PFSK-1 (cell line): ENCODE data around the gene NCAPH2.

ENCODE experiments used
- FOXP2 ChIP-seq: optimal IDR thresholded peaks from 2 replicates; pipeline ENCODE3; 2011; ENCODE audit warnings: borderline replicate concordance, control low read depth, inconsistent platforms; ENCODE audit not compliant: insufficient read depth; ENCODE audit errors: extremely low read length, extremely low read depth
- POLR2AphosphoS5 ChIP-seq: IDR thresholded peaks from 2 replicates; pipeline ENCODE4 v1.6.1; 2012; ENCODE audit warnings: low read depth, mild to moderate bottlenecking, control low read depth, low read length, moderate library complexity
- REST ChIP-seq, 2 experiments: IDR thresholded peaks; 2 replicates each; pipeline versions ENCODE4 v1.6.1 to v1.8.0; 2011 to 2012; ENCODE audit warnings: low read depth in 2 of 2, low read length in 2 of 2, control low read depth in 1 of 2, inconsistent platforms in 1 of 2, mild to moderate bottlenecking in 1 of 2, moderate library complexity in 1 of 2; ENCODE audit not compliant: insufficient read depth in 1 of 2
- SIN3A ChIP-seq: IDR thresholded peaks from 2 replicates; pipeline ENCODE4 v1.6.1; 2012; ENCODE audit warnings: mild to moderate bottlenecking, low read length, moderate library complexity, borderline replicate concordance; ENCODE audit not compliant: insufficient read depth
- TAF1 ChIP-seq: IDR thresholded peaks from 2 replicates; pipeline ENCODE4 v1.6.1; 2012; ENCODE audit warnings: low read length, control low read depth, borderline replicate concordance; ENCODE audit not compliant: insufficient read depth

The NCAPH2 gene

GRCh38 chr22:50461979-50462540 is 46.0 kb upstream of the NCAPH2 start:
- TF ChIP-seq TAF1, result no peak
- no peak for TF ChIP-seq FOXP2
- no peak for TF ChIP-seq SIN3A
- no peak for TF ChIP-seq REST (IDR thresholded peaks at IDR 0.05; ENCODE audit: insufficient read depth in 1 of 2, low read depth in 2 of 2, low read length in 2 of 2)
- TF ChIP-seq POLR2AphosphoS5, result no peak

- TF ChIP-seq FOXP2 (no peak), POLR2AphosphoS5 (no peak), REST (IDR thresholded peaks at IDR 0.05; ENCODE audit: insufficient read depth in 1 of 2, low read depth in 2 of 2, low read length in 2 of 2) (no peak), TAF1 (no peak), SIN3A (no peak)
Observed at GRCh38 chr22:50463188-50463900, 44.7 kb upstream of the NCAPH2 start.

- no peak for TF ChIP-seq FOXP2
- no peak for TF ChIP-seq SIN3A
- no peak for TF ChIP-seq POLR2AphosphoS5
- no peak for TF ChIP-seq TAF1
- TF ChIP-seq REST (IDR thresholded peaks at IDR 0.05; ENCODE audit: insufficient read depth in 1 of 2, low read depth in 2 of 2, low read length in 2 of 2), result no peak
Observed at GRCh38 chr22:50464451-50464850, 43.6 kb upstream of the NCAPH2 start.

- TF ChIP-seq POLR2AphosphoS5, result no peak
- no peak for TF ChIP-seq REST (IDR thresholded peaks at IDR 0.05; ENCODE audit: insufficient read depth in 1 of 2, low read depth in 2 of 2, low read length in 2 of 2)
- no peak for TF ChIP-seq FOXP2
- no peak for TF ChIP-seq TAF1
- no peak for TF ChIP-seq SIN3A
Observed at GRCh38 chr22:50465066-50465930, 42.7 kb upstream of the NCAPH2 start.
